HepG2 (cell line): Measurements from ENCODE around the gene CUTC. TPM values are rescaled to one million over a fixed set of nuclear protein-coding genes. Genes with fewer than 3 reads are reported as not detected.

Source experiments
- ATAC-seq: fragments of 200-7000 bp; cut with Tn5 transposase; 3 replicates; pipeline ENCODE4 v1.9.1; 2020; ENCODE audit warnings: mild to moderate bottlenecking, moderate library complexity
- BruUV-seq: library from RNA; stranded (reverse); fragments of 400-500 nt; replicated peaks from 2 replicates; lab custom pipeline; 2021; lab: Mats Ljungman, UMichigan
- CTCF ChIA-PET: fragments of 300-600 bp; formaldehyde crosslinking; extraction: SDS; loops from one replicate; lab custom pipeline; 2021; ENCODE audit warnings: low total read pairs, inconsistent platforms, low intra/inter-chr PET ratio; lab: Yijun Ruan, JAX
- POLR2A ChIA-PET: fragments of 350-600 bp; sonication (Branson Sonifier 250); formaldehyde crosslinking; loops from one replicate; lab custom pipeline; 2020; ENCODE audit warnings: antibody characterized with exemption, inconsistent platforms; lab: Yijun Ruan, JAX
- DNase-seq: peaks from one replicate; pipeline ENCODE4 v3.0.0-alpha.2; 2015; ENCODE audit warnings: low spot score
- FAIRE-seq: peaks from 3 replicates; lab custom pipeline; 2011; peaks lifted over from hg19 to GRCh38; lab: Jason Lieb, UNC
- H2AFZ ChIP-seq: one replicate; pipeline ENCODE4 v1.6.1; 2011; ENCODE audit warnings: low read length, inconsistent platforms
- H3K27ac ChIP-seq: fragments of 300-600 bp; 3 replicates; pipeline ENCODE4 v1.8.0; 2011; ENCODE audit warnings: mixed run types, mild to moderate bottlenecking, mixed read lengths, low read length, inconsistent platforms; ENCODE audit not compliant: insufficient read depth; ENCODE audit errors: extremely low read length
- H3K27me3 ChIP-seq, 2 experiments: fragments of 200-600 bp in 1 of 2; 2 replicates in 1 of 2; 3 replicates in 1 of 2; pipeline versions ENCODE4 v1.6.0 to v1.8.0; 2011; ENCODE audit warnings: low read length in 2 of 2, mild to moderate bottlenecking in 2 of 2, moderate library complexity in 2 of 2, inconsistent platforms in 1 of 2; ENCODE audit not compliant: insufficient read depth in 2 of 2, control insufficient read depth in 1 of 2
- H3K36me3 ChIP-seq, 2 experiments: fragments of 200-600 bp in 1 of 2; replicated peaks in 1 of 2; 2 replicates in 1 of 2; 3 replicates in 1 of 2; pipeline versions ENCODE4 v1.5.1 to v1.8.0; 2011; ENCODE audit warnings: low read length in 2 of 2, inconsistent platforms in 1 of 2; ENCODE audit not compliant: insufficient read depth in 2 of 2, control insufficient read depth in 1 of 2
- H3K4me1 ChIP-seq: 2 replicates; pipeline ENCODE4 v1.5.1; 2012; ENCODE audit warnings: low read length, inconsistent platforms; ENCODE audit not compliant: insufficient read depth
- H3K4me2 ChIP-seq: 2 replicates; pipeline ENCODE4 v1.6.0; 2011; ENCODE audit warnings: low read depth, low read length, inconsistent platforms
- H3K4me3 ChIP-seq, 3 experiments: fragments of 200-600 bp in 1 of 3; sonication (generic), shearing (Covaris generic) in 1 of 3; replicated peaks in 1 of 3; 2 replicates each; pipeline ENCODE4 v1.5.1; 2011 to 2016; ENCODE audit warnings: low read length in 3 of 3, inconsistent platforms in 2 of 3, low read depth in 2 of 3, mild to moderate bottlenecking in 2 of 3, control low read depth in 1 of 3, mixed read lengths in 1 of 3; ENCODE audit not compliant: insufficient read depth in 1 of 3
- H3K79me2 ChIP-seq: one replicate; pipeline ENCODE4 v1.6.1; 2011; ENCODE audit warnings: low read length, inconsistent platforms; ENCODE audit not compliant: insufficient read depth
- H3K9ac ChIP-seq: 2 replicates; pipeline ENCODE4 v1.6.0; 2011; ENCODE audit warnings: mild to moderate bottlenecking, low read depth, low read length, inconsistent platforms; ENCODE audit not compliant: insufficient read depth
- H3K9me3 ChIP-seq: 2 replicates; pipeline ENCODE4 v1.5.1; 2012; ENCODE audit warnings: mild to moderate bottlenecking, low read length
- H4K20me1 ChIP-seq: 2 replicates; pipeline ENCODE4 v1.6.0; 2011; ENCODE audit warnings: inconsistent platforms, mild to moderate bottlenecking, low read length, moderate library complexity; ENCODE audit not compliant: insufficient read depth
- BRCA1 ChIP-seq: sonication (generic); formaldehyde crosslinking; IDR thresholded peaks from 2 replicates; pipeline ENCODE4 v1.4.0; 2020; ENCODE audit warnings: missing genetic modification reagents
- CEBPB ChIP-seq: IDR thresholded peaks from 2 replicates; pipeline ENCODE4 v1.6.1; 2011; ENCODE audit warnings: low read depth, low read length, improper control_type of control experiment, borderline replicate concordance
- EED ChIP-seq: sonication (generic); formaldehyde crosslinking; IDR thresholded peaks from 2 replicates; pipeline ENCODE4 v1.5.0; 2020; ENCODE audit warnings: mild to moderate bottlenecking, missing genetic modification reagents
- IRX3 ChIP-seq: sonication (generic); formaldehyde crosslinking; IDR thresholded peaks from 2 replicates; pipeline ENCODE4 v1.8.1; 2023; ENCODE audit warnings: mild to moderate bottlenecking, low read depth, missing genetic modification reagents, borderline replicate concordance
- JUNB ChIP-seq: sonication (generic); formaldehyde crosslinking; IDR thresholded peaks from 2 replicates; pipeline ENCODE4 v1.8.0; 2022; ENCODE audit warnings: missing genetic modification reagents, mild to moderate bottlenecking, borderline replicate concordance
- NFIB ChIP-seq: sonication (generic); formaldehyde crosslinking; IDR thresholded peaks from 2 replicates; pipeline ENCODE4 v1.9.0; 2021; ENCODE audit warnings: missing genetic modification reagents, mild to moderate bottlenecking, borderline replicate concordance
- RARA ChIP-seq: IDR thresholded peaks from 2 replicates; pipeline ENCODE4 v1.6.1; 2016; ENCODE audit warnings: missing genetic modification reagents, missing compliant biosample characterization
- RBFOX2 ChIP-seq: fragments of 200-400 bp; formaldehyde crosslinking; IDR thresholded peaks from 2 replicates; pipeline ENCODE4 v1.6.1; 2017; ENCODE audit warnings: low read depth, mild to moderate bottlenecking, low read length
- STAG1 ChIP-seq: sonication (generic); formaldehyde crosslinking; IDR thresholded peaks from 2 replicates; pipeline ENCODE4 v1.4.0; 2020; ENCODE audit warnings: missing genetic modification reagents
- ZNF296 ChIP-seq: sonication (generic); formaldehyde crosslinking; conservative IDR thresholded peaks from 2 replicates; pipeline ENCODE4 v1.5.0; 2020; ENCODE audit warnings: mild to moderate bottlenecking, missing genetic modification reagents
- WGBS: methylation state at CpG from one replicate; pipeline ENCODE4 v1.1.6; 2017; ENCODE audit warnings: low lambda C conversion rate; 5-methylcytosine and 5-hydroxymethylcytosine counted together
- in situ Hi-C: cut with HindIII; loops from 2 replicates; pipeline ENCODE4 v1.10.0; 2017; ENCODE audit warnings: low pct_unique_long_range_greater_than_20kb; ENCODE audit not compliant: extremely low pct_ligation_motif_present
- intact Hi-C: fragments of 100-400 bp; cut with micrococcal nuclease; formaldehyde crosslinking; loops from one replicate; pipeline ENCODE4 v1.10.0; 2022; ENCODE audit not compliant: unreplicated experiment
- polyA plus RNA-seq, 8 experiments: library from polyadenylated mRNA; depleted of rRNA in 3 of 8; stranded (reverse) in 7 of 8; unstranded in 1 of 8; fragments of >200 nt; fragmentation: Illumina TruSeq in 4 of 8; extraction: Trizol in 4 of 8; gene quantifications; 2 replicates each; pipeline versions ENCODE4 v1.2.1 to v1.2.3, GENCODE V29; 2011 to 2016; ENCODE audit warnings: low read depth in 4 of 8, missing spikeins in 1 of 8, mixed read lengths in 1 of 8; ENCODE audit not compliant: insufficient read depth in 1 of 8
- total RNA-seq, 5 experiments: library from RNA; depleted of rRNA; stranded (reverse); fragments of >200 nt; fragmentation: Illumina TruSeq; extraction: Trizol; gene quantifications; 2 replicates each; pipeline ENCODE4 v1.2.3, GENCODE V29; 2016; ENCODE audit warnings: low read depth in 1 of 5
- TF ChIP-seq, protein P1 (sequence below): sonication (generic); formaldehyde crosslinking; IDR thresholded peaks from 2 replicates; pipeline ENCODE4 v1.8.1; 2023; ENCODE audit warnings: mild to moderate bottlenecking, moderate library complexity, missing genetic modification reagents
- TF ChIP-seq, protein P2 (sequence below): sonication (generic); formaldehyde crosslinking; IDR thresholded peaks from 2 replicates; pipeline ENCODE4 v1.8.0; 2022; ENCODE audit warnings: mild to moderate bottlenecking, missing genetic modification reagents; ENCODE audit not compliant: insufficient replicate concordance
- TF ChIP-seq, protein P3 (sequence below): sonication (generic); formaldehyde crosslinking; IDR thresholded peaks from 2 replicates; pipeline ENCODE4 v1.8.0; 2022; ENCODE audit warnings: mild to moderate bottlenecking, missing genetic modification reagents, borderline replicate concordance

Gene CUTC
- total and polyA plus RNA-seq, 2 of the 13 experiments (the other 11 are each of a cell fraction or from before 2014, with no cell fraction given): 22.3 to 25.8 TPM

DNA sequence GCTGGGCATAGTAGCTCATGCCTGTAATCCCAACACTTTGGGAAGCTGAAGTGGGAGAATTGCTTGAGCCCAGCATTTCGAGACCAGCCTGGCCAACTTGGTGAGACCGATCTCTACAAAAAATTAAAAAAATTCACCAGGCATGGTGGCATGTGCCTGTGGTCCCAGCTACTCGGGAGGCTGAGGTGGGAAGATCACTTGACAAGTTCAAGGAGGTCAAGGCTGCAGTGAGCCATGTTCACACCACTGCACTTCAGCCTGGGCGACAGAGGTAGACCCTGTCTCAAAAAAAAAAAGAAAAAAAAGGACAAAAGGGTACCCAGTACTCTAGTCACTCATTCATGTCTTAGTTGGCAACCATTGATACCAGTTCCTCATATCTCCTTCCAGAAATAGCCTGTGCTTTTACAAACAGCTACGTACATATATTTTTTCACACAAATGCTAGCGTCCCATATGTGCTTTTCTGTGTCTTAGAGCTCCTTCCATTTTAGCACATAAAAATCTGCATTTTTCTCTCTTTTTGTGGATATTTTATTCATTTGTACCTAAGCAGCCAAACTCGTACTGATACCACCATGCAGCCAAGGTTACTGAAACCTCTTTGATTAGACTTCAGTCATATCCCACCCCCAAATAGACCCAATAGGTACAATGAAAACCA lies 55.9 kb downstream of the CUTC start (continued):
- TF ChIP-seq, protein P1, sequence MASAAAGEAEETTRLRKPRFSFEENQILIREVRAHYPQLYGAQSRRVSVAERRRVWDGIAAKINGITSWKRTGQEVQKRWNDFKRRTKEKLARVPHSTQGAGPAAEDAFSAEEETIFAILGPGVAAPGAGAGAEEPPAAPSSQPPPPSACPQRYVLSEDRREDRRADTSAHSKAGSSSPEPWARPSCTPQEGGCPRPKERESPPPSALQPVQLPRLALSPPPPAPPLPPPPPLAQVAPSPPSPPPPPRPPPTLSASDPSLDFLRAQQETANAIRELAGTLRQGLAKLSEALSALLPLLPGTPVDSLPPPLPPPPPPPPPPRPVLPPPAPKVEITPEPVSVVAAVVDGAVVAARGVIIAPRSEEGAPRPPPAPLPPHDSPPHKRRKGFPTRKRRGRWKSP (CRISPR knock-in tag): no peak
- TF ChIP-seq IRX3 (no peak), NFIB (CRISPR knock-in tag) (no peak), BRCA1 (no peak), RARA (CRISPR knock-in tag) (0 out of 2 replicates have a peak, but pooled peaks have one; percentile 37)
- TF ChIP-seq, protein P2, sequence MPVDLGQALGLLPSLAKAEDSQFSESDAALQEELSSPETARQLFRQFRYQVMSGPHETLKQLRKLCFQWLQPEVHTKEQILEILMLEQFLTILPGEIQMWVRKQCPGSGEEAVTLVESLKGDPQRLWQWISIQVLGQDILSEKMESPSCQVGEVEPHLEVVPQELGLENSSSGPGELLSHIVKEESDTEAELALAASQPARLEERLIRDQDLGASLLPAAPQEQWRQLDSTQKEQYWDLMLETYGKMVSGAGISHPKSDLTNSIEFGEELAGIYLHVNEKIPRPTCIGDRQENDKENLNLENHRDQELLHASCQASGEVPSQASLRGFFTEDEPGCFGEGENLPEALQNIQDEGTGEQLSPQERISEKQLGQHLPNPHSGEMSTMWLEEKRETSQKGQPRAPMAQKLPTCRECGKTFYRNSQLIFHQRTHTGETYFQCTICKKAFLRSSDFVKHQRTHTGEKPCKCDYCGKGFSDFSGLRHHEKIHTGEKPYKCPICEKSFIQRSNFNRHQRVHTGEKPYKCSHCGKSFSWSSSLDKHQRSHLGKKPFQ (CRISPR knock-in tag): peak; percentile 92
- TF ChIP-seq, all 625 proteins: peak for 7

DNA sequence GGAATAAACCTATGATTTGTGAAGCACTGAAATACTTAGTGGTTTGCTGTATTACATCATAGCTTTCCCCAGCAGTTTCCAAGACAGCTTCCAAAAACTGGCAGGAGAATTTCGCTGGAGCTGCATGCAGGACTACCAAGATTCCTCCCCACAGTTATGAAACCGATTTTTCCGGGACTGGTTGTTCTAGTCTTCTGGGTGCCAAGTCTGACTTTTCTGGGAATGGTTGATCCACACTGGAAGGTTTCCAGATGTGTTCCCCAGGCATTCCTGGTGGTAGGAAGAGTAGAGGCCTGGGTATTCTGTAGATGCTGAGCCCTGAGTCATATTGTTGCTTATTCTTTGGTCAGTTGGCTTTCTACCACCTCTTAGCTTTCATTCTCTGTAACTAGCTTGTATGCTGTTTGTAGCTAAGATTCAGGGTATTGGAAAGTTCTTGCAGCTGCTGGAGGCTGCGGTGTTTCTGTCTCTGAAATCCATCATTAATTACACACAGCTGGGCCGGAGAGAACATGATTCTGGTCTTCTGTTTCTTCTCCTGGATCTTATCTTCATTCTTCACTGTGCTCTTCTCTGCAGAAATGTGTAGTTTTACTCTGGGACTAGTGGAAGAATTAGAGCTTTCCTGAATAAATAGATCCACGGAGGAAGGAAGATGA lies 56.7 kb downstream of the CUTC start:
- H3K36me3 ChIP-seq: peaks cover 25 to 73% of the 10 kb centered on the region in 2 experiments
- H3K27me3 ChIP-seq: no peaks in the 10 kb centered on the region; a peak in 1 of 5 replicates
- 71% methylated on average over 5 of the region's 6 CpGs for whole genome bisulfite sequencing
- BruUV-seq: no TSS peak
- TF ChIP-seq CEBPB (0 out of 2 replicates have a peak, but pooled peaks have one; percentile 7), STAG1 (no peak), EED (CRISPR knock-in tag) (no peak), ZNF296 (CRISPR knock-in tag) (no peak), RBFOX2 (peak; percentile 7), JUNB (CRISPR knock-in tag) (no peak)
- TF ChIP-seq, protein P3, sequence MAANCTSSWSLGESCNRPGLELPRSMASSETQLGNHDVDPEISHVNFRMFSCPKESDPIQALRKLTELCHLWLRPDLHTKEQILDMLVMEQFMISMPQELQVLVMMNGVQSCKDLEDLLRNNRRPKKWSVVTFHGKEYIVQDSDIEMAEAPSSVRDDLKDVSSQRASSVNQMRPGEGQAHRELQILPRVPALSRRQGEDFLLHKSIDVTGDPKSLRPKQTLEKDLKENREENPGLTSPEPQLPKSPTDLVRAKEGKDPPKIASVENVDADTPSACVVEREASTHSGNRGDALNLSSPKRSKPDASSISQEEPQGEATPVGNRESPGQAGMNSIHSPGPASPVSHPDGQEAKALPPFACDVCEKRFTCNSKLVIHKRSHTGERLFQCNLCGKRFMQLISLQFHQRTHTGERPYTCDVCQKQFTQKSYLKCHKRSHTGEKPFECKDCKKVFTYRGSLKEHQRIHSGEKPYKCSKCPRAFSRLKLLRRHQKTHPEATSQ (CRISPR knock-in tag): no peak
- CTCF ChIA-PET: no interaction called here
- POLR2A ChIA-PET: interaction anchor here (1.1 to 4.2 kb wide), 3 partner anchors 10 to 57 kb away, joined by 3 to 23 read pairs (median 4); partner anchors contain the start of genes COX15 and CUTC
- H3K9ac ChIP-seq: peak overlapping the region; percentile 34; the same call in 1 of the 2 replicates
- in situ Hi-C loops (loop anchor here (5.0 kb wide), 1 partner anchor 36 kb away; no protein-coding TSS in a partner anchor), intact Hi-C loops (no loop called here)
- ATAC-seq: no peak
- no peaks in the 10 kb centered on the region for H3K9me3 ChIP-seq
- no peak overlapping the region for H2AFZ ChIP-seq
- FAIRE-seq: no peak
- peaks cover 92% of the 10 kb centered on the region for H3K79me2 ChIP-seq
- peak overlapping the region; percentile 53 for H3K4me2 ChIP-seq
- peak overlapping the region; percentile 2 for H3K27ac ChIP-seq
- H3K4me1 ChIP-seq: peaks cover 63% of the 10 kb centered on the region
- H3K4me3 ChIP-seq: peak overlapping the region; percentile 19 to 35 (median 33); a peak in 4 of 6 replicates
- no peak for DNase-seq
- H4K20me1 ChIP-seq: peaks cover 58% of the 10 kb centered on the region
